Neural progenitor cell (in vitro differentiated cells): ENCODE measurements around the gene ARHGAP28.

Experiments
- CTCF ChIP-seq: fragments of 200-600 bp; sonication (generic); IDR thresholded peaks from 2 replicates; pipeline ENCODE4 v1.5.1; 2017; ENCODE audit warnings: antibody characterized with exemption, mild to moderate bottlenecking
- EZH2 ChIP-seq: fragments of 200-600 bp; sonication (generic); IDR thresholded peaks from 2 replicates; pipeline ENCODE4 v1.6.1; 2017; ENCODE audit warnings: antibody characterized with exemption, mild to moderate bottlenecking, moderate library complexity

GRCh38 chr18:6836331-6836730 lies 106.8 kb downstream of the ARHGAP28 start:
- TF ChIP-seq CTCF (no peak), EZH2 (no peak)
